HG03571 (cell line): ENCODE data around the gene NDUFB2.
"Not testable (repeated sequence)": the region's sequence is repeated elsewhere in the genome, so short reads cannot be mapped to it uniquely, and the experiment has no call there.

Experiments used
- ATAC-seq: cut with Tn5 transposase; IDR thresholded peaks from one replicate; pipeline ENCODE4 v1.9.1; 2021; ENCODE audit not compliant: unreplicated experiment

Gene NDUFB2

GRCh38 chr7:140689199-140690152, 7.0 kb upstream of the NDUFB2 start:
- ATAC-seq: no peak

GRCh38 chr7:140691376-140692045, 5.0 kb upstream of the NDUFB2 start:
- ATAC-seq: no peak

GRCh38 chr7:140693849-140694248, 2.7 kb upstream of the NDUFB2 start:
- ATAC-seq: not testable (repeated sequence)

- ATAC-seq: no peak
These were observed 1.9 kb upstream of the NDUFB2 start for GRCh38 chr7:140694592-140694991.

DNA sequence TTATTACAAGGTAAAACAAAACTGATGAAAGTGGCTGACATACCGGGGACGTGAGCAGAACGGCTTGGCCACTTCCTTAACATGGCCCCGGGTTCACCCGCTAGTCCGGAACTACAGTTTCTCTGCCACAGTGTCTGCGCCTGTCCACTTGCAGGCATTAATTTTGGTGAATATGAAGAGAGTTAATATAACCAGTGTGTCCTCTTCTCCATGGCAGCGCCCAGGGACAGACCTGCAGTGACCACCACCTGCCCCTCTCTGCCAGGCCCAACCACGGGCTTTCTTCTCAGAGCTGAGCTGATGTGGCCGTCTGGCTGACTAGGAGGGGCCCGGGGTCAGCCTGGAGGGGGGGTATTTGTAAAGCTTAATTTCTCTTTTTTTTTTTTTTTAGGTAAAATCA, 1.1 kb upstream of the NDUFB2 start:
- no peak for ATAC-seq

- ATAC-seq: no peak
These were observed 356 bp upstream of the NDUFB2 start for GRCh38 chr7:140696024-140696679.

DNA sequence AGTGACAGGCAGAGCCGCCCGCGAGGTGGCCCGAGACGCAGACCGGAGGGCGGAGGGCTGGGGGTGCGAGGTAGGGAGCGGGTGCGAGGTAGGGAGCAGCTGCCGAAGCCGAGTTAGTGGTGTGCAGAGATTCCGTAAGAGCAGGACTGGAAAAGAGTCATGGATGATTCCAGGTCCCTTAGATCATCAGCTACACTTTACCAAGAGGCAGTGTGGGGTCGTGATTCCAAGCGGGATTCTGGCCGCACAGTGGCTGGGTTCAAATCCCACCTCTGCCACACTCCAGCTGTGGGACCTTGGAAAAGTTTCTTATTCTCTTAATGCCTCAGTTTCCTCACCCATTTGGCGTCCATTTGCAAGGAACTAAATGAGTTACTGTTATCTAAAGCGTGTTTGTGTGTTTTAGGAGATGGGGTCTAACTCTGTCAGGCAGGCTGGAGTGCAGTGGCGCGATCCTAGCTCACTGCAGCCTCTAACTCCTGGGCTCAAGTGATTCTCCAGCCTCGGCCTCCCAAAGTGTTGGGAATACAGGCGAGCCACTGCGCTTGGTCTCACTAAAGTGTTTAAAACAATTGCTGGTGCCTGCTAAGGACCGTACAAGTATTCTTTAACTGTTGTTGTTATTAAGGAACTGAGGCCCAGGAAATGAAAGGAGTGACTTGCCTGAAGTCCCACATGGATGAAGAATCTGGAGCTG, 1.1 kb downstream of the NDUFB2 start:
- no peak for ATAC-seq

DNA sequence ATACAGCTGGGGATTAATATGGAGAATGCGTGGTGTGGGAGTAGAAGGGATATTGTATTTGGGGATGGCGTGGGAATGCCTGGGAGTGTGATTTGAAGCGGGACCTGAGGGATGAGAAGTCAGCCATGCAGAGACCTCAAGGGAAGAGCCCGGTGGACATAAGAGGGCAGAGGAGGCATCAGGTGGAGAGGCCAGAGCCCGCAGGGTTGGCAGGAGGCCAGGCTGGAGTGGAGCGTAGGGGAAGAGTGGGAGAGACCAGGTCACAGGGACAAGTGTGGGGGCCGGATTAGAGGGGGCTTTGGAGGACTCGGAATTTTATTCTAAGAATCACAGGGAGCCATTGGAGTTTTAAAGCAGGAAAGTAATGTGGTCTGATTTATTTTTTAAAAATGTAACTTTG, 2.0 kb downstream of the NDUFB2 start:
- no peak for ATAC-seq

DNA sequence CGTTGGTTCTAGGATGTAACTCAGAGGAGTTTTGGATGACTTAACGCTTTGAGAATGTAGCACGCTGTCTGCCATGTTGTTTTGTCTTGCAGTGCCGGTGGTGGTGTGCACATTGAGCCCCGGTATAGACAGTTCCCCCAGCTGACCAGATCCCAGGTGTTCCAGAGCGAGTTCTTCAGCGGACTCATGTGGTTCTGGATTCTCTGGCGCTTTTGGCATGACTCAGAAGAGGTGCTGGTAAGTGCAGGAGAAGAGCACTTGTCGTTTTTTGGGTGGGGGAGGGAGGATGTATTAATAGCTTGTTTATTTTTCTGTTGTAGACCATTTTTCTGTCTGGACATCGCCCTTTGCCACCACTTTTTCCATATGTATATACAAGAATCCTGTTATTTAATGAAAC, 6.3 kb downstream of the NDUFB2 start:
- ATAC-seq: no peak

GRCh38 chr7:140704205-140704604, 7.7 kb downstream of the NDUFB2 start:
- no peak for ATAC-seq

GRCh38 chr7:140707132-140707531, 10.6 kb downstream of the NDUFB2 start:
- ATAC-seq: no peak

DNA sequence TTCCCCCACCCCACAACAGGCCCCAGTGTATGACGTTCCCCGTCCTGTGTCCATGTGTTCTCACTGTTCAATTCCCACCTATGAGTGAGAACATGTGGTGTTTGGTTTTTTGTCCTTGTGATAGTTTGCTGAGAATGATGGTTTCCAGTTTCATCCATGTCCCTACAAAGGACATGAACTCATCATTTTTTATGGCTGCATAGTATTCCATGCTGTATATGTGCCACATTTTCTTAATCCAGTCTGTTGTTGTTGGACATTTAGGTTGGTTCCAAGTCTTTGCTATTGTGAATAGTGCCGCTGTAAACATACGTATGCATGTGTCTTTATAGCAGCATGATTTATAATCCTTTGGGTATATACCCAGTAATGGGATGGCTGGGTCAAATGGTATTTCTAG, 12.3 kb downstream of the NDUFB2 start:
- ATAC-seq: not testable (repeated sequence)

GRCh38 chr7:140712392-140712791, 15.9 kb downstream of the NDUFB2 start:
- not testable (repeated sequence) for ATAC-seq

DNA sequence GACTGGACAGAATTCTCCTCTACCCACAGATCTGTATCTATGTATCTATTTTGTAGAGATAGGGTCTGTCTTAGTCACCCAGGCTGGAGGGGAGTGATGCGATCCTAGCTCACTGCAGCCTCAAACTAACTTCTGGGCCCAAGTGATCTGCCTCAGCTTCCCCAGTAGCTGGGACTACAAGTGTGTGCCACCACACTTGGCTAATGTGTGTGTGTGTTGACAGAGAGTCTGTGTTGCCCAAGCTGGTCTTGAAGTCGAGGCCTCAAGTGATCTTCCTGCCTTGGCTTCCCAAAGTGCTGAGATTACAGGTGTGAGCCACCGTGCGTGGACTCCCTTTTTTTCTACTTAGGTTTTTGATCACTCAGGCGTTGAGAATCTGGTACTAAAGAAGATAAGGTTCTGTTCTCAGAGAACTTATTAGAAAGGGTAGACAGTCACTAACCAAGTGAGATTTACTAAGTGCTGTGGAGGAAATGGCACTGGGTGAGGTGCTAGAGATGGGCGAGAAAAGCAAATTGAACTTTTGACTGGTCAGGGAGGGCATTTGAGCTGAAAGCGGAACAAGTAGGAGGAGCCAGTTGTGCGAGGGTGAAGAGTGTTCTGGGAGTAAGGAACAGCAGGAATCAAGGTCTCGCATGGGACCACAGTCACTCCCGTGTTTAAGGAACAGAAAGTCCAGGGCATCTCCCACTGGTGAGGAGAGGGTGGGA, 18.0 kb downstream of the NDUFB2 start:
- ATAC-seq: no peak

GRCh38 chr7:140719721-140720120, 23.2 kb downstream of the NDUFB2 start:
- ATAC-seq: no peak

GRCh38 chr7:140722254-140722653, 25.7 kb downstream of the NDUFB2 start:
- ATAC-seq: no peak

DNA sequence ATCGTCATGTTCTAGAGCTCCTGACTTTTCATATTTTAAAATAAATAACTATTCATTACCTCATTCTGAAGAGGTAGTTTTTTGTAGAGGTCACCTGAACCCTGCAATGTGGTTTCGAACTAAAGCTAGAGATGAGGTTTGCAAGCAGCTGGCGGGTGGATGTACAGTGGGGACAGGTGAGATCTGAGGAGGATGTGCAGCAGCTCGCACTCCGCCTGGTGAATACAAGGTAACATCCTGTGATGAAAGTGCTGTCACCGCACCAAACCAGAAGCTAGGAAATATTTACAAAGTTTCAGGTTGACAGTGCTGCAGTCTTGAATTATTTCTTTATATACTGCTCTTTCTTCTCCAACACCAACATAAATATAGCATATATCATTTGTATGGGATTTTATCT, 26.5 kb downstream of the NDUFB2 start:
- no peak for ATAC-seq

DNA sequence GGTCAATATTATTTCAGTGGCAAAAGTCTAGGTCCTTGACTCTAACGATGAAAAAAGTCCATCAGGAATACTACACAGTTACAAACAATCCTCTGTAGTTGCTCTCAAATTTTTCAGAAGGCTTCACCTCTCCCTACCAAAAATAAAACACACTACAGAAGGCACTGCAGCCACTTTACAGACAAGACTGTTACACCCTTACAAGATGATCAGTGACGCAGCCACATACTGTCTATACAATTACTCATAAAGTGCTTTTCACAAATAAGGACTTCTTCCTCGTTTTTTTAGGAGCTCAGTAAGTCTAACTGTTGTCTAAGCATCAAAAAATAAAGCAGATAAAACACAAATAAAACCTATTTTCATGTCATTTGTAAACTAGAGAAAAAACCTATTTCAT, 27.1 kb downstream of the NDUFB2 start:
- ATAC-seq: no peak

DNA sequence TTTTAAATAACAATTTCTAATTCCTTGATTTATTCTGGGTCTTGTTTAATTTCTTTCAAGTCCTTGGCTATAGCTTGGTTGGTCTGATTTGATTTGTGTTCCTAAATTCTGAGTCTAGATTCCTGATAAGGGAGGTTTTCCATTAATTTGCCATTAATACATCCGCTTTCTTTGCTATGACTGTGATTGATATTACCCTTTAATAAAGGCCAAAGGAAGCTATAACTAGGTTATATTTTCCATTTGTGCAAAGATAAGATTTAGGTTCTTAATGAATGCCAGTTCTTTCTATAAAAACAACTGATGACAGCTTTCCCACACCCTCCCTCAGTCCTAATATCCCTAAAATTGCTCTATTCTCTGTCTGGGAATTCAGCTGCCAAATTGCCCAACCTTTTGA, 28.2 kb downstream of the NDUFB2 start:
- ATAC-seq: no peak

DNA sequence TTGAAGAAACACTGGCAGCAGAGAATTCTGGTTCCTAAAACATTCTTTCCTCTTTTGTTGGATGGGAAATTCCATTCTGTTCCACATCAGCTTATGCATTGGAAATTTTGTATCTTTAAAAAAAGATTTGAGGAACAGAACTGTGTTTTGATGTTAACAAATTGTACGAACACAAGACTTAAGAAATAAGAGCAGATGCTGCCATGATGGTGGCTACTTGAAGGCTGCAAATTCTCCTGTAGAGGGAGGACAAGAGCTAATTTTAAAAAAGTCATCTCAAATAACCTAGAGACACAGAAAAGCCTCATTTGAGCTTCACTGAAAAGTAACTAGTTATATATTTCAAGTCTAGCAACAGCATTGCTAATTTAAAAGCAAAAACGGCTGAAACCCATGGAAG, 29.8 kb downstream of the NDUFB2 start:
- no peak for ATAC-seq

GRCh38 chr7:140732416-140732815, 35.9 kb downstream of the NDUFB2 start:
- ATAC-seq: no peak
